SH-SY5Y (cell line): ENCODE results near the gene EDA.

Experiments used
- GATA2 ChIP-seq: IDR thresholded peaks from 2 replicates; pipeline ENCODE4 v1.6.1; 2011; ENCODE audit warnings: mild to moderate bottlenecking, low read depth, low read length
- GATA3 ChIP-seq: IDR thresholded peaks from 2 replicates; pipeline ENCODE4 v1.6.1; 2011; ENCODE audit warnings: low read depth, mild to moderate bottlenecking, low read length, moderate library complexity

GRCh38 chrX:69815063-69815462 is 199.2 kb downstream of the EDA start:
- no peak for TF ChIP-seq GATA2
- TF ChIP-seq GATA3: no peak
